K562 (cell line): ENCODE data around the gene GPSM3. TPM values are rescaled to one million over a fixed set of nuclear protein-coding genes. Genes with fewer than 3 reads are reported as not detected.

Source experiments
- C11orf30 ChIP-seq: fragments of 450-650 bp; IDR thresholded peaks from 2 replicates; pipeline ENCODE4 v1.6.1; 2016; ENCODE audit warnings: low read depth, mild to moderate bottlenecking
- ETV6 ChIP-seq, 3 experiments: fragments of 150-350 bp in 1 of 3; sonication (generic) in 1 of 3; formaldehyde crosslinking in 1 of 3; IDR thresholded peaks; 2 replicates each; pipeline versions ENCODE4 v1.6.1 to v1.8.0; 2014 to 2022; ENCODE audit warnings: borderline replicate concordance in 2 of 3, low read depth in 2 of 3, antibody characterized with exemption in 1 of 3, low read length in 1 of 3, mild to moderate bottlenecking in 1 of 3, missing genetic modification reagents in 1 of 3
- FOSL1 ChIP-seq: fragments of 200-800 bp; sonication (Bioruptor generic); conservative IDR thresholded peaks from 2 replicates; pipeline ENCODE4 v1.6.1; 2016; ENCODE audit warnings: missing genetic modification characterization, missing compliant biosample characterization
- MBD2 ChIP-seq: sonication (generic); IDR thresholded peaks from 2 replicates; pipeline ENCODE4 v1.6.1; 2016; ENCODE audit warnings: low read depth, borderline replicate concordance
- NR4A1 ChIP-seq, 2 experiments: fragments of 250-450 bp in 1 of 2; fragments of 450-650 bp in 1 of 2; sonication (Bioruptor Pico) in 1 of 2; IDR thresholded peaks; 2 replicates each; pipeline versions ENCODE4 v1.4.0 to v1.6.1; 2016 to 2020; ENCODE audit warnings: mild to moderate bottlenecking in 2 of 2, missing compliant biosample characterization in 1 of 2, missing genetic modification characterization in 1 of 2, moderate library complexity in 1 of 2
- NRF1 ChIP-seq, 2 experiments: fragments of 450-650 bp; IDR thresholded peaks in 1 of 2; conservative IDR thresholded peaks in 1 of 2; 2 replicates each; pipeline ENCODE4 v1.6.1; 2014; ENCODE audit warnings: mild to moderate bottlenecking in 2 of 2
- PHF20 ChIP-seq: fragments of 450-650 bp; IDR thresholded peaks from 2 replicates; pipeline ENCODE4 v1.6.1; 2018; ENCODE audit not compliant: partially characterized antibody
- RBM14 ChIP-seq: fragments of 200-400 bp; formaldehyde crosslinking; IDR thresholded peaks from 2 replicates; pipeline ENCODE4 v1.6.1; 2018; ENCODE audit warnings: low read depth, mild to moderate bottlenecking, low read length, moderate library complexity, borderline replicate concordance; ENCODE audit not compliant: insufficient read depth
- SIX5 ChIP-seq, 2 experiments: IDR thresholded peaks; 2 replicates each; pipeline ENCODE4 v1.6.1; 2011; ENCODE audit warnings: low read length in 2 of 2, borderline replicate concordance in 1 of 2, low read depth in 1 of 2, mild to moderate bottlenecking in 1 of 2, moderate library complexity in 1 of 2; ENCODE audit not compliant: insufficient read depth in 1 of 2
- TARDBP ChIP-seq: fragments of 450-650 bp; IDR thresholded peaks from 2 replicates; pipeline ENCODE4 v1.6.1; 2016
- ZBTB1 ChIP-seq: sonication (generic); formaldehyde crosslinking; IDR thresholded peaks from 2 replicates; pipeline ENCODE4 v1.8.1; 2023; ENCODE audit warnings: missing genetic modification reagents, low read depth, mild to moderate bottlenecking, borderline replicate concordance
- ZBTB17 ChIP-seq: fragments of 450-650 bp; formaldehyde crosslinking; IDR thresholded peaks from 2 replicates; pipeline ENCODE4 v1.4.0; 2020; ENCODE audit warnings: mild to moderate bottlenecking
- ZC3H11A ChIP-seq: IDR thresholded peaks from 2 replicates; pipeline ENCODE4 v1.6.1; 2012; ENCODE audit warnings: low read depth, low read length, improper control_type of control experiment
- ZFP91 ChIP-seq: sonication (generic); formaldehyde crosslinking; IDR thresholded peaks from 2 replicates; pipeline ENCODE4 v1.8.0; 2022; ENCODE audit warnings: mild to moderate bottlenecking, missing genetic modification reagents
- ZNF12 ChIP-seq: sonication (generic); formaldehyde crosslinking; IDR thresholded peaks from 2 replicates; pipeline ENCODE4 v1.4.0; 2020; ENCODE audit warnings: mild to moderate bottlenecking, missing genetic modification reagents
- ZNF79 ChIP-seq: fragments of 250-450 bp; sonication (Bioruptor Pico); IDR thresholded peaks from 2 replicates; pipeline ENCODE4 v1.4.0; 2020; ENCODE audit warnings: low read depth, mild to moderate bottlenecking, moderate library complexity
- polyA plus RNA-seq, 8 experiments: library from polyadenylated mRNA; depleted of rRNA in 4 of 8; stranded (reverse) in 5 of 8; unstranded in 3 of 8; fragments of >200 nt; fragmentation: Nextera tagmentation in 2 of 8; fragmentation: Illumina TruSeq in 1 of 8; extraction: Ambion mirVana in 2 of 8; extraction: Trizol in 1 of 8; gene quantifications; 2 replicates each; pipeline versions ENCODE4 v1.2.1 to v1.2.3, GENCODE V29; 2011 to 2014; ENCODE audit warnings: inconsistent platforms in 1 of 8, missing spikeins in 1 of 8
- total RNA-seq, 7 experiments: library from RNA; depleted of rRNA in 6 of 7; stranded (reverse); fragments of >200 nt in 6 of 7; fragmentation: Illumina TruSeq in 2 of 7; extraction: Trizol in 2 of 7; gene quantifications; 2 replicates each; pipeline versions ENCODE4 v1.2.1 to v1.2.3, GENCODE V29; 2011 to 2021; ENCODE audit warnings: low replicate concordance in 1 of 7
- TF ChIP-seq, protein P1 (sequence below), 2 experiments: fragments of 250-450 bp in 1 of 2; fragments of 450-650 bp in 1 of 2; sonication (Bioruptor Pico) in 1 of 2; IDR thresholded peaks; 2 replicates each; pipeline versions ENCODE4 v1.6.1 to v1.8.0; 2016 to 2021; ENCODE audit warnings: mild to moderate bottlenecking in 2 of 2, moderate library complexity in 2 of 2, missing compliant biosample characterization in 1 of 2, missing genetic modification characterization in 1 of 2
- TF ChIP-seq, protein P2 (sequence below): fragments of 200-800 bp; sonication (Bioruptor generic); IDR thresholded peaks from 2 replicates; pipeline ENCODE4 v1.6.1; 2017; ENCODE audit warnings: missing genetic modification characterization, missing compliant biosample characterization

The GPSM3 gene
- total and polyA plus RNA-seq, 9 of the 15 experiments (the other 6 are each of a cell fraction or from before 2014, with no cell fraction given): 5.3 to 42.6 (median 24.4) TPM

- TF ChIP-seq RBM14 (no peak), ZC3H11A (0 out of 2 replicates have a peak, but pooled peaks have one; percentile 16), FOSL1 (tag) (peak; percentile 51; the same call in 1 of the 2 replicates), SIX5 (IDR thresholded peaks at IDR 0.05; ENCODE audit: borderline replicate concordance in 1 of 2, insufficient read depth in 1 of 2, low read depth in 1 of 2, low read length in 2 of 2) (peak; percentile 7 to 27; a peak in 2 of 4 replicates), NRF1 (conservative IDR thresholded peaks at IDR 0.05 in 1 of 2, IDR thresholded peaks at IDR 0.05 in 1 of 2) (peak; percentile 56 to 59), ZBTB17 (CRISPR knock-in tag) (peak; percentile 90), PHF20 (peak; percentile 81), ZFP91 (CRISPR knock-in tag) (0 out of 2 replicates have a peak, but pooled peaks have one; percentile 21), ZNF79 (CRISPR knock-in tag) (peak; percentile 28; the same call in 1 of the 2 replicates), ETV6 (IDR thresholded peaks at IDR 0.05; ENCODE audit: borderline replicate concordance in 1 of 2, low read depth in 2 of 2, low read length in 1 of 2) (peak in 1 of 2 experiments; percentile 49; a peak in 1 of 4 replicates), ETV6 (CRISPR knock-in tag; IDR thresholded peaks at IDR 0.05; ENCODE audit: borderline replicate concordance) (no peak), NR4A1 (CRISPR knock-in tag; IDR thresholded peaks at IDR 0.05) (no peak), NR4A1 (tag; IDR thresholded peaks at IDR 0.05) (0 out of 2 replicates have a peak, but pooled peaks have one; percentile 19), ZBTB1 (CRISPR knock-in tag) (peak; percentile 83; the same call in 1 of the 2 replicates), MBD2 (peak; percentile 94), ZNF12 (CRISPR knock-in tag) (peak; percentile 10; the same call in 1 of the 2 replicates), TARDBP (peak; percentile 43; the same call in 1 of the 2 replicates), C11orf30 (peak; percentile 90)
- TF ChIP-seq, protein P1, sequence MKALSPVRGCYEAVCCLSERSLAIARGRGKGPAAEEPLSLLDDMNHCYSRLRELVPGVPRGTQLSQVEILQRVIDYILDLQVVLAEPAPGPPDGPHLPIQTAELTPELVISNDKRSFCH (CRISPR knock-in tag; IDR thresholded peaks at IDR 0.05): no peak
- TF ChIP-seq, protein P1 (tag; IDR thresholded peaks at IDR 0.05): peak; percentile 38
- TF ChIP-seq, protein P2, sequence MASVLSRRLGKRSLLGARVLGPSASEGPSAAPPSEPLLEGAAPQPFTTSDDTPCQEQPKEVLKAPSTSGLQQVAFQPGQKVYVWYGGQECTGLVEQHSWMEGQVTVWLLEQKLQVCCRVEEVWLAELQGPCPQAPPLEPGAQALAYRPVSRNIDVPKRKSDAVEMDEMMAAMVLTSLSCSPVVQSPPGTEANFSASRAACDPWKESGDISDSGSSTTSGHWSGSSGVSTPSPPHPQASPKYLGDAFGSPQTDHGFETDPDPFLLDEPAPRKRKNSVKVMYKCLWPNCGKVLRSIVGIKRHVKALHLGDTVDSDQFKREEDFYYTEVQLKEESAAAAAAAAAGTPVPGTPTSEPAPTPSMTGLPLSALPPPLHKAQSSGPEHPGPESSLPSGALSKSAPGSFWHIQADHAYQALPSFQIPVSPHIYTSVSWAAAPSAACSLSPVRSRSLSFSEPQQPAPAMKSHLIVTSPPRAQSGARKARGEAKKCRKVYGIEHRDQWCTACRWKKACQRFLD (CRISPR knock-in tag): peak; percentile 77; the same call in 1 of the 2 replicates
These were observed 38.6 kb downstream of the GPSM3 start, which contains the start of gene PPT2 (continued) for GRCh38 chr6:32153564-32154513.
